HepG2 (cell line): ENCODE results near the gene AQP11. TPM values are rescaled to one million over a fixed set of nuclear protein-coding genes. Genes with fewer than 3 reads are reported as not detected.

Experiments used
- KDM5A ChIP-seq: fragments of 200-600 bp; sonication (generic); IDR thresholded peaks from 2 replicates; pipeline ENCODE4 v1.7.0; 2018; ENCODE audit warnings: antibody characterized with exemption, mild to moderate bottlenecking, low read length, borderline replicate concordance
- KDM5B ChIP-seq: sonication (generic); formaldehyde crosslinking; IDR thresholded peaks from 2 replicates; pipeline ENCODE4 v1.4.0; 2020; ENCODE audit warnings: missing genetic modification reagents, mild to moderate bottlenecking, borderline replicate concordance
- NFE2 ChIP-seq: sonication (generic); formaldehyde crosslinking; IDR thresholded peaks from 2 replicates; pipeline ENCODE4 v1.4.0; 2020; ENCODE audit warnings: missing genetic modification reagents
- NR3C1 ChIP-seq: sonication (generic); formaldehyde crosslinking; IDR thresholded peaks from 2 replicates; pipeline ENCODE4 v1.4.0; 2020; ENCODE audit warnings: missing genetic modification reagents
- ONECUT2 ChIP-seq: sonication (generic); formaldehyde crosslinking; IDR thresholded peaks from 2 replicates; pipeline ENCODE4 v1.4.0; 2020; ENCODE audit warnings: missing genetic modification reagents
- PRPF4 ChIP-seq: fragments of 200-400 bp; formaldehyde crosslinking; IDR thresholded peaks from 2 replicates; pipeline ENCODE4 v1.6.1; 2016; ENCODE audit warnings: low read length, low read depth; ENCODE audit not compliant: poor library complexity, severe bottlenecking
- TMF1 ChIP-seq: sonication (generic); formaldehyde crosslinking; IDR thresholded peaks from 2 replicates; pipeline ENCODE4 v1.8.1; 2022; ENCODE audit warnings: low read depth, missing genetic modification reagents
- ZBTB20 ChIP-seq: sonication (generic); formaldehyde crosslinking; IDR thresholded peaks from 2 replicates; pipeline ENCODE4 v1.8.1; 2023; ENCODE audit warnings: missing genetic modification reagents, low read depth, mild to moderate bottlenecking, borderline replicate concordance
- ZBTB42 ChIP-seq: sonication (generic); formaldehyde crosslinking; IDR thresholded peaks from 2 replicates; pipeline ENCODE4 v1.5.0; 2020; ENCODE audit warnings: mild to moderate bottlenecking, missing genetic modification reagents
- ZNF747 ChIP-seq: sonication (generic); formaldehyde crosslinking; IDR thresholded peaks from 2 replicates; pipeline ENCODE4 v1.8.1; 2023; ENCODE audit warnings: missing genetic modification reagents, mild to moderate bottlenecking, borderline replicate concordance
- polyA plus RNA-seq, 8 experiments: library from polyadenylated mRNA; depleted of rRNA in 3 of 8; stranded (reverse) in 7 of 8; unstranded in 1 of 8; fragments of >200 nt; fragmentation: Illumina TruSeq in 4 of 8; extraction: Trizol in 4 of 8; gene quantifications; 2 replicates each; pipeline versions ENCODE4 v1.2.1 to v1.2.3, GENCODE V29; 2011 to 2016; ENCODE audit warnings: low read depth in 4 of 8, missing spikeins in 1 of 8, mixed read lengths in 1 of 8; ENCODE audit not compliant: insufficient read depth in 1 of 8
- total RNA-seq, 5 experiments: library from RNA; depleted of rRNA; stranded (reverse); fragments of >200 nt; fragmentation: Illumina TruSeq; extraction: Trizol; gene quantifications; 2 replicates each; pipeline ENCODE4 v1.2.3, GENCODE V29; 2016; ENCODE audit warnings: low read depth in 1 of 5
- TF ChIP-seq, protein P1 (sequence below): sonication (generic); formaldehyde crosslinking; IDR thresholded peaks from 2 replicates; pipeline ENCODE4 v1.5.0; 2020; ENCODE audit warnings: mild to moderate bottlenecking, missing genetic modification reagents, borderline replicate concordance
- TF ChIP-seq, protein P2 (sequence below): sonication (generic); formaldehyde crosslinking; IDR thresholded peaks from 2 replicates; pipeline ENCODE4 v1.5.0; 2020; ENCODE audit warnings: missing genetic modification reagents
- TF ChIP-seq, protein P3 (sequence below): IDR thresholded peaks from 2 replicates; pipeline ENCODE4 v1.4.0; 2020; ENCODE audit warnings: mild to moderate bottlenecking, missing genetic modification reagents
- TF ChIP-seq, protein P4 (sequence below): IDR thresholded peaks from 2 replicates; pipeline ENCODE4 v1.6.1; 2016

Gene AQP11
- total and polyA plus RNA-seq, 2 of the 13 experiments (the other 11 are each of a cell fraction or from before 2014, with no cell fraction given): 10.4 to 15.3 TPM

DNA sequence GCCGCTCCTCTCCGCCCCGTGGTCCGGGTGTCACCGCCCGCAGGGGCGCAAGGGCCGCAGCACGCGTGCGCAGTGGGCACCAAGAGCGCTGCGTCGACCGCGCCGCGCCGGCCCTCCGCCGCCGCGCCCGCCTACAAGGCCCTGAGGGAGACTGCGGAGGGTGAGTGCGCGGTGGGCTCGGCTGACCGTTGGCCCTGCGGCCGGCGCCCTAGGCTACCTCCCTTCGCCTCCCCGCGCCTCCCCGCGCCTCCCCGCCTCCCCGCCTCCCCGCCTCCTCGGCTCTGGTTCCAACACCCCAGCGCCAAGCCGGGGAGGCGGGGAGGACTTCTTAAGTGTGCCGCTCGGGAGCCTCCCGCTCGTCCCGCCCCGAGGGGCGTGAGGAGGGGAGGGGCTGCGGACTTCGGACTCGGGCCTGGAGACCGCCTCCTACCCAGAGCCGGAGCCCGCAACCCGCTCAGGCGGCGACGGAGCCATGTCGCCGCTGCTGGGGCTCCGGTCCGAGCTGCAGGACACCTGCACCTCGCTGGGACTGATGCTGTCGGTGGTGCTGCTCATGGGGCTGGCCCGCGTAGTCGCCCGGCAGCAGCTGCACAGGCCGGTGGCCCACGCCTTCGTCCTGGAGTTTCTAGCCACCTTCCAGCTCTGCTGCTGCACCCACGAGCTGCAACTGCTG lies at the start of gene AQP11 (continued):
- TF ChIP-seq, protein P1, sequence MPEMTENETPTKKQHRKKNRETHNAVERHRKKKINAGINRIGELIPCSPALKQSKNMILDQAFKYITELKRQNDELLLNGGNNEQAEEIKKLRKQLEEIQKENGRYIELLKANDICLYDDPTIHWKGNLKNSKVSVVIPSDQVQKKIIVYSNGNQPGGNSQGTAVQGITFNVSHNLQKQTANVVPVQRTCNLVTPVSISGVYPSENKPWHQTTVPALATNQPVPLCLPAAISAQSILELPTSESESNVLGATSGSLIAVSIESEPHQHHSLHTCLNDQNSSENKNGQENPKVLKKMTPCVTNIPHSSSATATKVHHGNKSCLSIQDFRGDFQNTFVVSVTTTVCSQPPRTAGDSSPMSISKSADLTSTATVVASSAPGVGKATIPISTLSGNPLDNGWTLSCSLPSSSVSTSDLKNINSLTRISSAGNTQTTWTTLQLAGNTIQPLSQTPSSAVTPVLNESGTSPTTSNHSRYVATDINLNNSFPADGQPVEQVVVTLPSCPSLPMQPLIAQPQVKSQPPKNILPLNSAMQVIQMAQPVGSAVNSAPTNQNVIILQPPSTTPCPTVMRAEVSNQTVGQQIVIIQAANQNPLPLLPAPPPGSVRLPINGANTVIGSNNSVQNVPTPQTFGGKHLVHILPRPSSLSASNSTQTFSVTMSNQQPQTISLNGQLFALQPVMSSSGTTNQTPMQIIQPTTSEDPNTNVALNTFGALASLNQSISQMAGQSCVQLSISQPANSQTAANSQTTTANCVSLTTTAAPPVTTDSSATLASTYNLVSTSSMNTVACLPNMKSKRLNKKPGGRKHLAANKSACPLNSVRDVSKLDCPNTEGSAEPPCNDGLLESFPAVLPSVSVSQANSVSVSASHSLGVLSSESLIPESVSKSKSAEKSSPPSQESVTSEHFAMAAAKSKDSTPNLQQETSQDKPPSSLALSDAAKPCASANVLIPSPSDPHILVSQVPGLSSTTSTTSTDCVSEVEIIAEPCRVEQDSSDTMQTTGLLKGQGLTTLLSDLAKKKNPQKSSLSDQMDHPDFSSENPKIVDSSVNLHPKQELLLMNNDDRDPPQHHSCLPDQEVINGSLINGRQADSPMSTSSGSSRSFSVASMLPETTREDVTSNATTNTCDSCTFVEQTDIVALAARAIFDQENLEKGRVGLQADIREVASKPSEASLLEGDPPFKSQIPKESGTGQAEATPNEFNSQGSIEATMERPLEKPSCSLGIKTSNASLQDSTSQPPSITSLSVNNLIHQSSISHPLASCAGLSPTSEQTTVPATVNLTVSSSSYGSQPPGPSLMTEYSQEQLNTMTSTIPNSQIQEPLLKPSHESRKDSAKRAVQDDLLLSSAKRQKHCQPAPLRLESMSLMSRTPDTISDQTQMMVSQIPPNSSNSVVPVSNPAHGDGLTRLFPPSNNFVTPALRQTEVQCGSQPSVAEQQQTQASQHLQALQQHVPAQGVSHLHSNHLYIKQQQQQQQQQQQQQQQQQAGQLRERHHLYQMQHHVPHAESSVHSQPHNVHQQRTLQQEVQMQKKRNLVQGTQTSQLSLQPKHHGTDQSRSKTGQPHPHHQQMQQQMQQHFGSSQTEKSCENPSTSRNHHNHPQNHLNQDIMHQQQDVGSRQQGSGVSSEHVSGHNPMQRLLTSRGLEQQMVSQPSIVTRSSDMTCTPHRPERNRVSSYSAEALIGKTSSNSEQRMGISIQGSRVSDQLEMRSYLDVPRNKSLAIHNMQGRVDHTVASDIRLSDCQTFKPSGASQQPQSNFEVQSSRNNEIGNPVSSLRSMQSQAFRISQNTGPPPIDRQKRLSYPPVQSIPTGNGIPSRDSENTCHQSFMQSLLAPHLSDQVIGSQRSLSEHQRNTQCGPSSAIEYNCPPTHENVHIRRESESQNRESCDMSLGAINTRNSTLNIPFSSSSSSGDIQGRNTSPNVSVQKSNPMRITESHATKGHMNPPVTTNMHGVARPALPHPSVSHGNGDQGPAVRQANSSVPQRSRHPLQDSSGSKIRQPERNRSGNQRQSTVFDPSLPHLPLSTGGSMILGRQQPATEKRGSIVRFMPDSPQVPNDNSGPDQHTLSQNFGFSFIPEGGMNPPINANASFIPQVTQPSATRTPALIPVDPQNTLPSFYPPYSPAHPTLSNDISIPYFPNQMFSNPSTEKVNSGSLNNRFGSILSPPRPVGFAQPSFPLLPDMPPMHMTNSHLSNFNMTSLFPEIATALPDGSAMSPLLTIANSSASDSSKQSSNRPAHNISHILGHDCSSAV (CRISPR knock-in tag): no peak
- TF ChIP-seq KDM5A (peak; percentile 57; the same call in 1 of the 2 replicates), NR3C1 (CRISPR knock-in tag) (no peak), KDM5B (CRISPR knock-in tag) (peak; percentile 87), NFE2 (CRISPR knock-in tag) (no peak), PRPF4 (no peak), ZNF747 (CRISPR knock-in tag) (0 out of 2 replicates have a peak, but pooled peaks have one; percentile 47), ZBTB20 (CRISPR knock-in tag) (peak; percentile 67), ONECUT2 (CRISPR knock-in tag) (no peak), ZBTB42 (CRISPR knock-in tag) (peak; percentile 56; the same call in 1 of the 2 replicates), TMF1 (CRISPR knock-in tag) (peak; percentile 46; the same call in 1 of the 2 replicates)
- TF ChIP-seq, protein P2, sequence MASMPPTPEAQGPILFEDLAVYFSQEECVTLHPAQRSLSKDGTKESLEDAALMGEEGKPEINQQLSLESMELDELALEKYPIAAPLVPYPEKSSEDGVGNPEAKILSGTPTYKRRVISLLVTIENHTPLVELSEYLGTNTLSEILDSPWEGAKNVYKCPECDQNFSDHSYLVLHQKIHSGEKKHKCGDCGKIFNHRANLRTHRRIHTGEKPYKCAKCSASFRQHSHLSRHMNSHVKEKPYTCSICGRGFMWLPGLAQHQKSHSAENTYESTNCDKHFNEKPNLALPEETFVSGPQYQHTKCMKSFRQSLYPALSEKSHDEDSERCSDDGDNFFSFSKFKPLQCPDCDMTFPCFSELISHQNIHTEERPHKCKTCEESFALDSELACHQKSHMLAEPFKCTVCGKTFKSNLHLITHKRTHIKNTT (CRISPR knock-in tag): no peak
- TF ChIP-seq, protein P3, sequence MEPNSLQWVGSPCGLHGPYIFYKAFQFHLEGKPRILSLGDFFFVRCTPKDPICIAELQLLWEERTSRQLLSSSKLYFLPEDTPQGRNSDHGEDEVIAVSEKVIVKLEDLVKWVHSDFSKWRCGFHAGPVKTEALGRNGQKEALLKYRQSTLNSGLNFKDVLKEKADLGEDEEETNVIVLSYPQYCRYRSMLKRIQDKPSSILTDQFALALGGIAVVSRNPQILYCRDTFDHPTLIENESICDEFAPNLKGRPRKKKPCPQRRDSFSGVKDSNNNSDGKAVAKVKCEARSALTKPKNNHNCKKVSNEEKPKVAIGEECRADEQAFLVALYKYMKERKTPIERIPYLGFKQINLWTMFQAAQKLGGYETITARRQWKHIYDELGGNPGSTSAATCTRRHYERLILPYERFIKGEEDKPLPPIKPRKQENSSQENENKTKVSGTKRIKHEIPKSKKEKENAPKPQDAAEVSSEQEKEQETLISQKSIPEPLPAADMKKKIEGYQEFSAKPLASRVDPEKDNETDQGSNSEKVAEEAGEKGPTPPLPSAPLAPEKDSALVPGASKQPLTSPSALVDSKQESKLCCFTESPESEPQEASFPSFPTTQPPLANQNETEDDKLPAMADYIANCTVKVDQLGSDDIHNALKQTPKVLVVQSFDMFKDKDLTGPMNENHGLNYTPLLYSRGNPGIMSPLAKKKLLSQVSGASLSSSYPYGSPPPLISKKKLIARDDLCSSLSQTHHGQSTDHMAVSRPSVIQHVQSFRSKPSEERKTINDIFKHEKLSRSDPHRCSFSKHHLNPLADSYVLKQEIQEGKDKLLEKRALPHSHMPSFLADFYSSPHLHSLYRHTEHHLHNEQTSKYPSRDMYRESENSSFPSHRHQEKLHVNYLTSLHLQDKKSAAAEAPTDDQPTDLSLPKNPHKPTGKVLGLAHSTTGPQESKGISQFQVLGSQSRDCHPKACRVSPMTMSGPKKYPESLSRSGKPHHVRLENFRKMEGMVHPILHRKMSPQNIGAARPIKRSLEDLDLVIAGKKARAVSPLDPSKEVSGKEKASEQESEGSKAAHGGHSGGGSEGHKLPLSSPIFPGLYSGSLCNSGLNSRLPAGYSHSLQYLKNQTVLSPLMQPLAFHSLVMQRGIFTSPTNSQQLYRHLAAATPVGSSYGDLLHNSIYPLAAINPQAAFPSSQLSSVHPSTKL (CRISPR knock-in tag): peak; percentile 79
- TF ChIP-seq, protein P4, sequence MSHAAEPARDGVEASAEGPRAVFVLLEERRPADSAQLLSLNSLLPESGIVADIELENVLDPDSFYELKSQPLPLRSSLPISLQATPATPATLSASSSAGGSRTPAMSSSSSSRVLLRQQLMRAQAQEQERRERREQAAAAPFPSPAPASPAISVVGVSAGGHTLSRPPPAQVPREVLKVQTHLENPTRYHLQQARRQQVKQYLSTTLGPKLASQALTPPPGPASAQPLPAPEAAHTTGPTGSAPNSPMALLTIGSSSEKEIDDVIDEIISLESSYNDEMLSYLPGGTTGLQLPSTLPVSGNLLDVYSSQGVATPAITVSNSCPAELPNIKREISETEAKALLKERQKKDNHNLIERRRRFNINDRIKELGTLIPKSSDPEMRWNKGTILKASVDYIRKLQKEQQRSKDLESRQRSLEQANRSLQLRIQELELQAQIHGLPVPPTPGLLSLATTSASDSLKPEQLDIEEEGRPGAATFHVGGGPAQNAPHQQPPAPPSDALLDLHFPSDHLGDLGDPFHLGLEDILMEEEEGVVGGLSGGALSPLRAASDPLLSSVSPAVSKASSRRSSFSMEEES: no peak
